ENCODE data around the gene CCR7.
"Not testable (repeated sequence)": the region's sequence is repeated elsewhere in the genome, so short reads cannot be mapped to it uniquely, and the experiment has no call there.

GRCh38 chr17:40572245-40572993 is 7.1 kb upstream of the CCR7 start:
- TF ChIP-seq CTCF (conservative IDR thresholded peaks at IDR 0.05); ZFX (IDR thresholded peaks at IDR 0.05): not testable (repeated sequence)
